Omental fat pad (tissue), 4 donors: ENCODE measurements around the gene MIER3. TPM values are rescaled to one million over a fixed set of nuclear protein-coding genes. Genes with fewer than 3 reads are reported as not detected.

Experiments
- ATAC-seq: fragments of 150-250 bp; one replicate; pipeline ENCODE4 v1.9.1; 2016; ENCODE audit warnings: mild to moderate bottlenecking, moderate library complexity; ENCODE audit not compliant: low FRiP score
- DNase-seq: peaks from one replicate; pipeline ENCODE4 v3.0.0-alpha.2; 2019; ENCODE audit warnings: low spot score
- CTCF ChIP-seq, 3 donors: fragments of 450-650 bp; IDR thresholded peaks; one replicate each; pipeline ENCODE4 v1.5.1; 2016 to 2017; ENCODE audit warnings: antibody characterized with exemption in 3 of 3, mild to moderate bottlenecking in 3 of 3, moderate library complexity in 2 of 3
- total RNA-seq, 4 donors: library from RNA; depleted of rRNA; stranded (reverse); fragments of >200 nt; gene quantifications; one replicate each; pipeline ENCODE4 v1.1.0, GENCODE V29; 2016

The MIER3 gene
- total RNA-seq, 4 donors from 2014 or later: 15.4 to 57.8 (median 30.6) TPM

GRCh38 chr5:56873056-56873455 lies 78.9 kb downstream of the MIER3 start:
- TF ChIP-seq CTCF (IDR thresholded peaks at IDR 0.05): no peak

GRCh38 chr5:56871777-56872176 lies 80.1 kb downstream of the MIER3 start:
- TF ChIP-seq CTCF (IDR thresholded peaks at IDR 0.05): no peak
- ATAC-seq: no peak
- no peak for DNase-seq

More at GRCh38 chr5:56873056-56873455, 78.9 kb downstream of the MIER3 start:
- no peak for DNase-seq
- ATAC-seq: no peak

Other genes with a start within 250 kb of the MIER3 start
- gene MAP3K1, start 136.6 kb downstream of the MIER3 start, total RNA-seq: 10 to 100 TPM; 13.2 to 31.5 (median 19.0) TPM
- gene SETD9, start 42.5 kb downstream of the MIER3 start, total RNA-seq: 10 to 100 TPM in 3 of 4 donors, 1 to 10 TPM in 1; 3.8 to 15.8 (median 11.3) TPM
- 10 to 100 TPM; 56.1 to 99.0 (median 83.3) TPM for gene GPBP1, start 221.9 kb upstream of the MIER3 start, total RNA-seq